Right lobe of liver (tissue), 6 donors: ENCODE data around the gene ATP6V0D1. TPM values are rescaled to one million over a fixed set of nuclear protein-coding genes. Genes with fewer than 3 reads are reported as not detected.

Experiments
- ATAC-seq, 4 donors: fragments of 200-7000 bp; cut with Tn5 transposase; one replicate each; pipeline ENCODE4 v1.9.1; 2020; ENCODE audit warnings: mild to moderate bottlenecking in 4 of 4, moderate library complexity in 4 of 4
- DNase-seq, 3 donors: peaks; one replicate each; pipeline ENCODE4 v3.0.0-alpha.2; 2020
- H3K27ac ChIP-seq, 3 donors: fragments of 200-600 bp; one replicate each; pipeline ENCODE4 v1.8.0; 2022
- H3K27me3 ChIP-seq, 2 donors: fragments of 200-600 bp; one replicate each; pipeline ENCODE4 v1.8.0; 2022
- H3K36me3 ChIP-seq, 4 donors: fragments of 200-600 bp; sonication (generic) in 1 of 4; one replicate each; pipeline versions ENCODE4 v1.5.1 to v1.8.0; 2017 to 2022; ENCODE audit warnings: control low read depth in 1 of 4
- H3K4me1 ChIP-seq, 4 donors: fragments of 200-600 bp; sonication (generic) in 1 of 4; one replicate each; pipeline versions ENCODE4 v1.5.1 to v1.8.0; 2017 to 2022; ENCODE audit warnings: control low read depth in 1 of 4
- H3K4me3 ChIP-seq, 3 donors: fragments of 200-600 bp; one replicate each; pipeline ENCODE4 v1.8.0; 2022
- H3K9me3 ChIP-seq, 4 donors: fragments of 200-600 bp; sonication (generic) in 1 of 4; one replicate each; pipeline versions ENCODE4 v1.5.1 to v1.8.0; 2017 to 2022; ENCODE audit warnings: control low read depth in 1 of 4
- CTCF ChIP-seq, 4 donors: fragments of 200-600 bp in 3 of 4; fragments of 450-650 bp in 1 of 4; IDR thresholded peaks; one replicate each; pipeline versions ENCODE4 v1.5.1 to v1.8.0; 2016 to 2022; ENCODE audit warnings: antibody characterized with exemption in 4 of 4, mild to moderate bottlenecking in 2 of 4
- POLR2A ChIP-seq: fragments of 450-650 bp; IDR thresholded peaks from one replicate; pipeline ENCODE4 v1.6.1; 2017; ENCODE audit warnings: antibody characterized with exemption, mild to moderate bottlenecking
- WGBS: methylation state at CpG from one replicate; pipeline ENCODE4 v1.1.6; 2018; ENCODE audit warnings: low coverage, low lambda C conversion rate; ENCODE audit not compliant: insufficient coverage; ENCODE audit errors: missing lambda C conversion rate; 5-methylcytosine and 5-hydroxymethylcytosine counted together
- intact Hi-C, 2 donors: fragments of 100-400 bp; cut with DNase I; formaldehyde crosslinking; loops; one replicate each; pipeline versions ENCODE4 v1.11.2 to v1.14.1; 2022
- total RNA-seq, 6 experiments: library from RNA; depleted of rRNA in 2 of 6; stranded (reverse); fragments of >200 nt in 2 of 6; fragmentation: NEBNext Ultra II Directional in 3 of 6; extraction: Animal tissue kit (Norgen Biotek cat#: 25700) in 3 of 6; gene quantifications; one replicate each; pipeline versions ENCODE4 v1.1.0 to v1.2.4, GENCODE V29; 2016 to 2023
- donor health status: DM: no; HTN: yes; CAD: no.
- donor health status: DM: no; HTN: no; CAD: no.
- donor health status: DM: no; HTN: no; CAD: no.
- donor health status: DM: no; HTN: yes; CAD: no.
- donor health status: DM: no; HTN: yes; CAD: no.

ATP6V0D1 gene
- total RNA-seq, 6 experiments from 2014 or later: 33.6 to 84.6 (median 47.0) TPM

DNA sequence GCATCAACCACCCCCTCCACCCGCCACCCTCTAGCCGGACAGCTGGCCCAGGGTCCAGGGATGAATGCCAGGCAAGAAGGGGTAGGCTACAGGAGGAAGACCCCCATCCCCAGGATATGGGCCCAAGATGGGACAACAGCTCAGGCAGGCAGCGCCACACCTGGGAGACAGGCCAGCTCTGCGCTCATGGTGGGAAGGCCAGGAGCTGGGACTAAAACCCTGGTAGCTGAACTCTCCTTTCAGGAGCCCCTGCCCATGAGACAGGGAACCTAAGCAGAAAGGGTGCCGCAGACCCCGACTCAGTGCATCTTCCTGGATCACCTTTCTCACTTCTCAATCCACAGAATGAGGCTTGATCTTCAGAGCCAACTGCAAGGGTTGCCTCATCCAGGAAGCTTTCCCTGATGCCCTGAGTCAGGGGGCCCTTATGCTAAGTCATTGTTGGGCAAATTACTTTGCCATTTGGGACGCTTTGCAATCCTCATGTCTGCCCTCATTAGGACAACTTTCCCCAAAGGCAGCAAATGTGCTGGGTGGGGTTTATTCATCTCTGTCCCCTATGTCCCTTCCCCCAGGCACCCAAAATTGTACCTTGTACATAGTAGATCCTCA is 73.7 kb downstream of the ATP6V0D1 start:
- ATAC-seq (no peak), DNase-seq (no peak)
- Histone ChIP-seq H3K36me3 (no peaks in the 10 kb centered on the region), H3K27ac (no peak overlapping the region), H3K9me3 (no peaks in the 10 kb centered on the region), H3K27me3 (no peaks in the 10 kb centered on the region), H3K4me3 (no peak overlapping the region), H3K4me1 (no peaks in the 10 kb centered on the region)
- 90% methylated on average over 2 of the region's 7 CpGs for WGBS
- intact Hi-C loops: no loop called here
- TF ChIP-seq CTCF (IDR thresholded peaks at IDR 0.05) (no peak), POLR2A (no peak)

DNA sequence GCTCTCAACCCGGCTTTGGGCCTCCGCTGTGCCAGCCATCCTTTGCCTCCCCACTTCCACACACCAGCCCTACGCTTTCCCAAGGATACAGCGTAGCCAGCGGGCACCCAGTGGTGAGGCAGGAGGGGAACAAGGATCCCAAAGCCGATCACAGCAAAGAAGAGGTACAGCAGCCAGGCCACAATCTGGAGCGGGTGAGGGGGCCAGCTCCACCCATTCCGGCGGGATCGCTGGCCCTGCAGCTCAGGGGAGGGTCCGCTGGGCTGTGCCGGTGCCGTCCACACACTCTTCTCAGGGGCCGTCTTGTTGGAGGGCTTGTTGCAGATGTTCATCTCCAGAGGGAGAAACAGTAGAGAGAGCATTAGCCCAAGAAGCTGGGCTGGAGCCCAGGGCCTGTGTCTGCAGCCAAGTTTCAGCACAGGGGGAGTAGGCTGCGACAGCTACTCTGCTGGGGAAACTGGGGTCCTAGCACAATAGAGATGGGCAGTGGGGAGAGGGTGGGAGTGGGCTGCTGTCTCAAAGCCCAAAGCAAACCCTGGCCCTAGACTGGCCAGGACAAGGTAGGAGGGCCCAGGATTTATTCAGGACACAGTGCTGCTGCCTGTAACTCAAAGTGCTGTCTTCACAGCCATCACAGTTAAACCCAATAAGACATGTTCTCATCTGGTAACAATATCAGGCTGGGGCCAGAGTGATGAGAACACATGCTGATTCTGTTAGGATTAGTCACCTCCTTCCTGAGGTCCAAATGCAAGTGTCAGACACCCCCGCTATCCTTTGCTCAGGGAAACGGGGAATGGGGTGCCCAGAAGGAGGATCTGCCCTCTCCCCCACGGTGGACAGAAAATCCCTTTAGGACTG is 74.6 kb downstream of the ATP6V0D1 start:
- no peaks in the 10 kb centered on the region for H3K27me3 ChIP-seq
- TF ChIP-seq POLR2A: no peak
- TF ChIP-seq CTCF (IDR thresholded peaks at IDR 0.05): no peak
- no peaks in the 10 kb centered on the region for H3K36me3 ChIP-seq
- no peak overlapping the region for H3K27ac ChIP-seq
- 78% methylated on average over 11 of the region's 18 CpGs for WGBS
- no peaks in the 10 kb centered on the region for H3K4me1 ChIP-seq
- ATAC-seq (peak in 2 of 4 donors; percentile 25 to 28), DNase-seq (no peak)
- intact Hi-C loops: no loop called here
- H3K9me3 ChIP-seq: no peaks in the 10 kb centered on the region
- H3K4me3 ChIP-seq: no peak overlapping the region

DNA sequence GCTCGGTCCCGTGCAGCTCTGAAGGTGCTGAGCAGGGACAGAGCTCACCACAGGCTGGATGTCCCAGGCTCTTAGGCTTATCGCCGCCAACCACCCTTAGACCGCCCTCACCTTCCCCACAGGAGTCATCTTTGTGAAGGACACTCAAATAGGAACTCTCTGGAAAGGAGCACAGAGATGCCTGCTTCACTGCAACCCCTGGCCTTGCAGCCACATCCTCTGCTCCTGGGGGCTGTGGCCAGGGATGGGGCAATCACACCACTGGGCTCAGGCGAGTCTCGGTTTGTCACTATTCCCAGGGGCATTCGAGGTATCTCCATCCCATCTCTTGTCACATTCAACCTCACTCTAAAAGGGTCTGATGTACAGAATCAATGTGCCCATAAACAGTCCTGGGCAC is 75.6 kb downstream of the ATP6V0D1 start:
- no peaks in the 10 kb centered on the region for H3K9me3 ChIP-seq
- H3K27ac ChIP-seq: no peak overlapping the region
- H3K27me3 ChIP-seq: no peaks in the 10 kb centered on the region
- no peak overlapping the region for H3K4me3 ChIP-seq
- DNase-seq: no peak
- H3K36me3 ChIP-seq: no peaks in the 10 kb centered on the region
- TF ChIP-seq CTCF (IDR thresholded peaks at IDR 0.05) (no peak), POLR2A (no peak)
- 89% methylated on average over 4 of the region's 8 CpGs for WGBS
- intact Hi-C loops: no loop called here
- no peaks in the 10 kb centered on the region for H3K4me1 ChIP-seq
- ATAC-seq: no peak

GRCh38 chr16:67404740-67405226 is 76.2 kb downstream of the ATP6V0D1 start:
- no peak overlapping the region for H3K4me3 ChIP-seq
- no peaks in the 10 kb centered on the region for H3K9me3 ChIP-seq
- H3K27ac ChIP-seq: no peak overlapping the region
- WGBS: 93% methylated on average over 3 of the region's 5 CpGs
- peak in 2 of 4 donors; percentile 35 to 42 for ATAC-seq
- H3K36me3 ChIP-seq: no peaks in the 10 kb centered on the region
- no peaks in the 10 kb centered on the region for H3K4me1 ChIP-seq
- no peak for TF ChIP-seq POLR2A
- no peak for TF ChIP-seq CTCF (IDR thresholded peaks at IDR 0.05)
- DNase-seq: no peak
- intact Hi-C loops: no loop called here
- no peaks in the 10 kb centered on the region for H3K27me3 ChIP-seq
